ENCODE results near the gene H6PD.

Gene H6PD

DNA sequence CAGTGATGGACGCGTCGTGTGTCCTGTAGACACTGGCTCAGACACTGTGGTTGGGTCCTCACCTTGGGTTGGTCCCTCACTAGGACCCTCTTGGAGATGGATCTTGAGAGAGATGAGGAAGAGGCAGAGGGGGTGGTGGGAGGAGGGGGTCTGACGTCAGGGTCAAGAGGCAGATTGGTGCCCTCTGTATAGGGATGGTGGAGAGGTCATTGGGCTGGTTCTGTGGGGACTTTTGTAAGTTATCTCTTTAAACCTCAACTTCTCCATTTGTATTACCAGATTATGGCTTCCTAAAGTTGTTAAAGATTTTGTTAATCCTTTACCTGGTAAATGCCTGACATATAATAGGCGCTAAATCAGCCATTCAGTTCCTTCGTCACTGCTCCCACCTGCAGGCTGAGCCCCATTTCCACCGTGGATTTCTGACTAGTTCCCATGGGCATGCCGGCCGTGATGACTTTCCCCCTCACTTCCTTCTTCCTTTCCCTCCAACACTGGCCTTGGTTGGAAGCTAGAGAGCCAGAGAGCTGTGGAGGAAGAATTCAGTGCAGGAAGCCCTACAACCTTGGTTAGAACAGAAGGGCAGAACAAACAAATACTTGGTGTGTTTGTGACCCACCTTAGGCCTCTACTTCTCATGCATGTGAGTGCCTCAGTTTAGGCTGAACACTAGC is 8.6 kb downstream of the H6PD start:
- no peak for DNase-seq

DNA sequence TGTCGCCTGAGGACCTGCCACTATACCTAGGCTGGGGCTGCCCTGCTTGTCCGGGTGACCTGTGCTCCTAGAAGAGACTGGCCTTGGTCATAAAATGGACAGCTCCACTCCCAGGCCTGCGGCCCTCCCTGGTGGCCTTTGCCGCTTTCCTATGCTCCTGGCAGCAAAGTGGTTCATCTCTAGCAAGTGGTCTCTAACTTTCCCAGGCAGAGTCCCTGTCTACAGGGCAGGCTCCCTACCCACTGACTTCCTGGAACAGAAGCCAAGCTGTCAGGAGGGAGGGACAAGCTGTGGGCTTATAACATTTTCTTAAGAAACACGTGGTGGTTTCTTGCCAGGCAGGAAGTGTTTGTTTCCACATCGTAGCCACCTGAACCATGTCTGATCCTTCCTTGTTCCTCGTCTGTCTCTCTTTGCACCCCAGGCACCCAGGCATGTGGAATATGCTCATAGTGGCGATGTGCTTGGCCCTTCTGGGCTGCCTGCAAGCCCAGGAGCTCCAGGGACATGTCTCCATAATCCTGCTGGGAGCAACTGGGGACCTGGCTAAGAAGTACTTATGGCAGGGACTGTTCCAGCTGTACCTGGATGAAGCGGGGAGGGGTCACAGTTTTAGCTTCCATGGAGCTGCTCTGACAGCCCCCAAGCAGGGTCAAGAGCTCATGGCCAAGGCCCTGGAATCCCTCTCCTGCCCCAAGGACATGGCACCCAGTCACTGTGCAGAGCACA is 10.1 kb downstream of the H6PD start:
- no peak for DNase-seq

- DNase-seq: no peak
These were observed 10.7 kb downstream of the H6PD start for GRCh38 chr1:9245230-9245619.

DNA sequence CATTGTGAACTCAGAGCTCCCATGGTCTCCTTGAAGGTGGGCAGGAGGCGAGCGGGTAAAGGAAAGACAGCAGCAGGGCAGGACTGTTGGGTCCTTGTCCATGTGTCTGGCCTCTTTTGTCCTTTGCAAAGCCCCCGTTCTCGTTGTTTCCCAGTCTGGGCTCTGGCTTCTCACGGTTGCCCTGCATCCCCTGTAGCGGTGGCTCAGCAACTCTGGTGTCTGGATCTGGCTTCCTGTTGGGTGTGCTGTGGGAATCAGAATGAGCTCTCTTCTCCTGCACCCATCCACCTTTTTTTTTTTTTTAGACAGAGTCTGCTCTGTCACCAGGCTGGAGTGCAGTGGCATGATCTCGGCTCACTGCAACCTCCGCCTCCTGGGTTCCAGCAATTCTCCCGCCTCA is 11.1 kb downstream of the H6PD start:
- DNase-seq: no peak

- DNase-seq: no peak
These were observed 11.6 kb downstream of the H6PD start for GRCh38 chr1:9246215-9246614.

- DNase-seq: no peak
These were observed 12.5 kb downstream of the H6PD start for GRCh38 chr1:9246841-9247785.

DNA sequence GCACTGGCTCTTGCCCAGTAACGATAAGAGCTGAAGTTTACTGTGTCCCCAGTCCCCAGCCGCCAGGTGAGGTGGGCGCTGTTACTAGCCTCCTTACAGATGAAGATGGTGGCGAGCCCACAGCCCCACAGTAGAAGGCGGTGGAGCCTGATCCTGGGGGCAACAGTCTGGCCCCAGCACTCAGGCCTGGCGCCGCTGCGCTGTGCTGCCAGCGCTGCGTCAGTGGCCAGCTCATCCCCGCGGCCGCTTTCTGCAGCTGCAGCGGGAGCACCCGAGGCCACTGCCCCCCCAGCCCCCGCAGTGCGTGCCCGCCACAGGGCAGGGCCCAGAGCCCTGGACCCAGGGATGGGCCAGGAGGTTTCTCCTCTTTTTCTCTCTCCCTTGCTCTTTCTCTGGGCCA is 13.3 kb downstream of the H6PD start:
- DNase-seq: no peak

DNA sequence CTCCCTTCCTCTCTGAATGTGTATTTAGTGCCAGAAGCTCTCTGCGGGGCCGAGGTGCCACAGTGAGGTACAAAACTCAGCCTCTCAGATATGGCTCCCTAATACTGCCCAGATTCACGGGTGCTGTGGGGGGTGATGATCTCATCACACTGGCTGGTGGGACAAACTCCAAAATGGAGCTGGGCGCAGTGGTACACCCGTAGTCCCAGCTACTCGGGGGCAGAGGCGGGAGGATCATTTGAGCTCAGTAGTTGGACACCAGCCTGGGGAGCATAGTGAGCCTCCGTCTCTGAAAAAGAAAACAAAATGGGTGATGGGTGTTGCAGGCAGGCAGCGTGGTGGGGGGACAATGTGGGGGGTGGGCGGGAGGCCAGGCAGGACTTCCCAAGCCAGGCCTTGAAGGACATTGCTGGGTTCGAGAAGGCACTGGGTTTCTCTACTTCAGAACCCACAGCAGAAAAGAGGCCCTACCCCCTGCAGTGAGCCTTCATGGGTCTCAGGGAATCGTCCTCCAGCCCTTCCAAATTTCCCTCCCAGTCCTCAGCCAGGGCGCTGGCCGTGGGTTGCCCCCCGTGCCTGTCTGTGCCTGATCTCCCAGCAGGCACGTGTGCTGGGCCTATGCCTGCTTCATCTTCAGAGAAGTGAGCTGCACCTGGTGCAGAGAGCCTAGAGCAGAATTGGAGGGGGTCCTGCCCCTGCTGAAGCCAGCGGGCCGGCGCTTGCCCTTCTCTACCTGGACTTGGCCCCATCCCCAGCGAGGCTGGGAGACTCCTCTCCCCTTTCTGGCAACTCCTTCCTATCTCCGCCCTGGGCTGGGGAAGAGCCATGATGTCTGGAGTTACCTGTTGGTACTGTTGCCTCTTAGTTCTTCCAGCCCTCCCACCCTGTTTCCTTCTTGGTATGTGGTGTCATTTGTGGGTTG is 14.0 kb downstream of the H6PD start:
- no peak for DNase-seq

DNA sequence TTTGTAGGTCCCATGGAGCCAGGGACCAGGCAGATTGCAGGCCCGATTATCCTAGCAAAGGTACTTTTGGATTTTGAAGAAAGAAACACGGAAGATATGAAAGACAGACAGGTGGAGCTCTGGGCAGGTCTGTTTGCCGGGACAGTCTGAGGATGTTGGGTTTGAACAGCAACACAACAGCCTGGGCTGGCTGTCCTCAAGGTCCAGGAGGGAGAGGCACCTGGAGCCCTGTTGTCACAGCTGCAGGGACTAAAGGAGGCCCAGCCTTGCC is 14.6 kb downstream of the H6PD start:
- no peak for DNase-seq

DNA sequence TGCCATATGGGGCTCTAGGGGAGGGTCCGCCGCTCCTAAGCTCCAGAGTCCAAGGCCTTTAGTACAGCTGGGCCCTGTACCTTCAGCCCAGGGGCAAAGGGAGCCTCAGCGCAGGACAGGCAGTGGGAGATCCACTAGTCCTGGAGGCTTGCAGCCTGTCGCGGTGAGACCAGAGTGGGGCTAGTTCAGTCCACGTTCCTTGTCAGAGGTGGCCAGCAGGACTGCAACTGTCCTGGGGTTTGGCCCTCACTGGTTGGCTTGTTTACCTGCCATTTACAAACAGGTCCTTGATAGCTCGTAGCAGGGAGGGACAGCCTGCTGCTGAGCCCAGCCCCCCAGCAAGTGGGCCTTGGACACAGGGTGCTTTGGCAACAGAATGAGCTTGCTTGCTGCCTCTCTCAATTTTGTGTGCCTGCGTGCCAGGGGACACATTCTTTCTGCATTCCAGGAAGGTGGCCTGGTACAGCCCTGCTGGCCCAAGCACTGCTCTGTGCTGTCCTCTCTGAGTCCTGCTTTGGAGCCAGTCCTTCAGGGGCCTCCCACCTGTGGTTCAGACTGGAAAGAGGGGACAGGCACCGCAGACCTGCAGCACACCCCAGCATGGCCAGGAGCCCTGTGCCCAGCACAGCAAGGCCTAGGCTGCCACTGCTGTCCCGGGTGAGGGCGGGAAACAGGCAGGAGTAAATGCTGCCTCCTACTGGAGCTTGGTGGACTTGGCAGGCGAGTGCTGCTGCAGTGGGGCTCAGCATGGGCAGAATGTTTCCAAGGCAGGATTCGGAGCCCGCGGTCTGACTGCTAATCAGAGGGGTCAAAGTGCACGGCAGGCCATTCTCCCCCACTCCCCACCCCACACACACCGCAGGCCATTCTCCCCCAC is 15.2 kb downstream of the H6PD start:
- DNase-seq: no peak

GRCh38 chr1:9250411-9251381 is 16.1 kb downstream of the H6PD start:
- no peak for DNase-seq

DNA sequence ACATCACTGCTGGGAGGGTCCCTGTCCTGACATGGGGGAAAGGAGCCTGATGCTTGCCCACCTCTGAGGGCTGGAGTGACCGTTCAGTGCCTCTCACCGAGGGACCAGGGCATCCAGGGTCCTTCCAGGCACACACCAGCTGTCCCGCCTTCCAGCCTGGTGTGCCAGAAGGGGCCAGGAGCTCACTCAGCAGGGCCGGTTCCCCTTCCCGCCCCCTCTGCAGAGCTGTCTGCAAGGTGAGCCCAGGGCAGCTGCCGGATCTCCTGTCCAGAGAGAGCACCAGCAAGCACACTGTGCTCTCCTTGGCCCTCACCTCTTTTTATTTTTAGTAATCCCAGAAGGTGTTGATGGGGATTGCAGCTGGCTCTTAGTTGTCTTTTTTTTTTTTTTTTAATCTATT is 16.9 kb downstream of the H6PD start:
- no peak for DNase-seq

DNA sequence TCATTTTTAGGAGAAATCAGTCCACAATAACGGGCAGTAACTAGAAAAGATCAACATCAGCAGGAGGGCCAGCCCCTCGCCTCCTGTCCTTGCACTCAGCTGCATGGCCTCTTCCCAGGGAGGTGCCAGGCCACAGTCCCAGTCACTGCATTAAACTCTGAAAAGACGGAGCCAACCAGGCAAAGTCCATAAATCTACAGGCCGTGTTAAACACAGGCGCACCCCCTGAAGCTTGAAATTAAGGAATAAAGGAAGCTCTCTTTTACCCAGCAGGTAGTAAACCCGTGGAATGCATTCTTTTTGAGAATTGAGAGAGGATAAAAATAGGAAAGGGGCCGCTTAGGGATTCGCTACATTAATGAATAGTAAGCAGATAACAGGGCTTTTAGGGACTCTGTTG is 18.4 kb downstream of the H6PD start:
- DNase-seq: no peak

DNA sequence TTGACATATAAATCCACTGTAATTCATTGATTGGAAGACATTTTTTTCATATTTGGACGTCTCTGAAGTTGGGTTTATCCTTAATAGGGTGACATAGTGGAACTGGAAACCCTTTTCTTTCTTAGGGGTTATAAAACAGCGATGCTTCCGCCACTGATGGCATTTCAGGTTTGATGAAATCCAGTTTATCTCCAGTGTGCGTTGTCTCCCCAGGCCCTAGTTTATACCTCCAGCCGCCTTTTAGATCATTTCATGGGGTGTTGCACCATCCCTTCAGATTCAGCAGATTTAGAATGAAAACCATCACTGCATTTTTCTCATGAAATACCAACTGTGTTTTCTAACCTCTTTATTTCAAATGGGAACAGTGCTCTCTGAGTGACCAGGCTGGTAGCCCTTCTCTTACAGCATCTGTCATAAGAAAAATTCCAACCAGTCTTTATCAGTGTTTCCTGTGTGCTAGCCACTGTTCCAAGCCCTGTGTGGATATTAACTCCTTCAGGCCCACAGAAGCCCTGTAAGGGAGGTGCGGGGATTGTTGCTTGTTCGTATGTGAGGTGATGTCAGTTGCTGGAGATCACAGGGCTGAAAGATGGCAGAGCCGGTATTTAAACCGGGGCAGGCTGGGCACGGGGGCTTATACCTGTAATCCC is 19.0 kb downstream of the H6PD start:
- DNase-seq: no peak

GRCh38 chr1:9256332-9256731 is 21.8 kb downstream of the H6PD start:
- DNase-seq: no peak

DNA sequence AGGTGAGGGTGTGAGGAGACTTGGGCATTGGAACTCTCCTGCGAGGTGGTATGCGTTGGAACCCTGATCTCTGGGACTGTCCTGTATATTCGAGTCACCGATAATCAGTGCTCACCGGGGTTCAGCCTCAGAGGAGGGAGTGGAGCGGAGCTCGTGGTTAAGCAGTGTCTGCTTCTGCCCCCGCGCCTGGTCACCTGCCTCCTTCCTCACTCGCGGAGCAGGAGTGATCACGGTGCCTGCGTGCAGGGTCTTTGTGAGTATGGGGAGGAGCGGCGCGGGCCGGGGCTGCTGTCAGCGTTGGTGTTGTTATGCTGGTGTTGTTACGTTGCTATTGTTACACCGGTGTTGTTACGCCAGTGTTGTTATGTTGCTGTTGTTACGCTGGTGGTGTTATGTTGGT is 23.3 kb downstream of the H6PD start:
- DNase-seq: no peak

DNA sequence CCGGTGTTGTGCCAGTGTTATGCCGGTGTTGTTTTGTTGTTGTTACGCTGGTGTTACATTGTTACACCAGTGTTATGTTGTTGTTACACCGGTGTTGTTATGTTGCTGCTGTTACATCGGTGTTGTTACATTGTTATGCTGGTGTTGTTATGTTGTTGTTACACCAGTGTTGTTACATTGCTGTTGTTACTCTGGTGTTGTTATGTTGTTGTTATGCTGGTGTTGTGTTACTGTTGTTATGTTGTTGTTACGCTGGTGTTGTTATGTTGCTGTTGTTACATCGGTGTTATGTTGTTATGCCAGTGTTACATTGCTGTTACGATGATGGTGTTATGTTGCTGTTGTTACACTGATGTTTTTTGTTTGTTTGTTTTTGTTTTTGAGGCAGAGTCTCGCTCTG is 24.1 kb downstream of the H6PD start:
- DNase-seq: no peak

DNA sequence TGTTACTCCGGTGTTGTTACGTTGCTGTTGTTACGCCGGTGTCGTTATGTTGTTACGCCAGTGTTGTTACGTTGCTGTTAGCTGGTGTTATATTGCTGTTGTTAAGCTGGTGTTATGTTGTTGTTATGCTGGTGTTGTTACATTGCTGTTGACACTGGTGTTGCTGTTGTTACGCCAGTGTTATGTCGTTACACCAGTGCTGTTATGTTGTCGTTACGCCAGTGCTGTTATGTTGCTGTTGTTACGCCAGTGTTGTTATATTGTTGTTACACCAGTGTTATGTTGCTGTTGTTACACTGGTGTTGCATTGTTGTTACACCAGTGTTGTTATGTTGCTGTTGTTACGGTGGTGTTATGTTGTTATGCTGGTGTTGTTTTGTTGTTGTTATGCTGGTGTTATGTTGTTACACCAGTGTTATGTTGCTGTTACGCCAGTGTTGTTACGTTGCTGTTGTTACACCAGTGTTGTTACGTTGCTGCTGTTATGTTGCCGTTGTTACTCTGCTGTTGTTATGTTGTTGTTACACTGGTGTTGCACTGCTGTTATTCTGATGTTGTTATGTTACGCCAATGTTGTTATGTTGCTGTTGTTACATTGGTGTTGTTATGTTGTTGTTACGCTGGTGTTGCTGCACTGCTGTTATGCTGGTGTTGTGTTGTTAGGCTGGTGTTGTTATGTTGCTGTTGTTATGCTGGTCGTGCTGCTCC is 25.6 kb downstream of the H6PD start:
- no peak for DNase-seq

- DNase-seq: no peak
These were observed 26.9 kb downstream of the H6PD start for GRCh38 chr1:9261496-9261895.

Data from activated effector memory CD4-positive, alpha-beta T cell treated with anti-CD3 and anti-CD28 coated beads, Interleukin-2, amount 50 U/mL, for 16 hours (primary cell).